ENCODE data around the gene TDP2. TPM values are rescaled to one million over a fixed set of nuclear protein-coding genes. Genes with fewer than 3 reads are reported as not detected.

The TDP2 gene
- polyA plus RNA-seq, 1 donor from 2014 or later, result 49.0 TPM

DNA sequence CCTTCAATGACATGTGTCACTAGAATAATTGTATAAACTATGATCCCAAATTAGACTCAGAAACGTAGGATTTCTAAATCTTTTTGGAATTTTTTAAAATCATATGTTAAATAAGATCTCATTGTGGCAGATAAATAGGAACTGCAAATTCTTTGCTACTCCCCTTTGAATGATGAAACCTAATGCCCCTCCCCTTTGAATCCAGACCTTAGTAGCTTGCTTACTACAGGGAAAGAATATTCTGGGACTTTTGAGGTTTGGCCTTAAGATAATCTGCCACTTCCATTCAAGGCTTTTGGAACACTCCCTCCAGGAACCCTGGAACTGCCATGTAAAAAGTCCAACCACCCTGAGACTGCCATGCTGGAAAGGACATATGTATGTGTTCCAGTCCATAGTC lies 7.1 kb downstream of the TDP2 start:
- no peaks in the 10 kb centered on the region for H3K9me3 ChIP-seq (ENCODE audit: low read length)
- TF ChIP-seq RAD21 (conservative IDR thresholded peaks at IDR 0.05) (no peak), MXI1 (conservative IDR thresholded peaks at IDR 0.05; ENCODE audit: poor library complexity, severe bottlenecking) (no peak), EP300 (conservative IDR thresholded peaks at IDR 0.05; ENCODE audit: poor library complexity, severe bottlenecking) (no peak), SMC3 (conservative IDR thresholded peaks at IDR 0.05; ENCODE audit: poor library complexity) (no peak), TAF1 (IDR thresholded peaks at IDR 0.05; ENCODE audit: low read depth) (no peak), EZH2 (IDR thresholded peaks at IDR 0.05; ENCODE audit: borderline replicate concordance, insufficient read depth, low read length, poor library complexity, severe bottlenecking) (no peak), POLR2AphosphoS5 (IDR thresholded peaks at IDR 0.05) (no peak)
- TF ChIP-seq, protein P1, sequence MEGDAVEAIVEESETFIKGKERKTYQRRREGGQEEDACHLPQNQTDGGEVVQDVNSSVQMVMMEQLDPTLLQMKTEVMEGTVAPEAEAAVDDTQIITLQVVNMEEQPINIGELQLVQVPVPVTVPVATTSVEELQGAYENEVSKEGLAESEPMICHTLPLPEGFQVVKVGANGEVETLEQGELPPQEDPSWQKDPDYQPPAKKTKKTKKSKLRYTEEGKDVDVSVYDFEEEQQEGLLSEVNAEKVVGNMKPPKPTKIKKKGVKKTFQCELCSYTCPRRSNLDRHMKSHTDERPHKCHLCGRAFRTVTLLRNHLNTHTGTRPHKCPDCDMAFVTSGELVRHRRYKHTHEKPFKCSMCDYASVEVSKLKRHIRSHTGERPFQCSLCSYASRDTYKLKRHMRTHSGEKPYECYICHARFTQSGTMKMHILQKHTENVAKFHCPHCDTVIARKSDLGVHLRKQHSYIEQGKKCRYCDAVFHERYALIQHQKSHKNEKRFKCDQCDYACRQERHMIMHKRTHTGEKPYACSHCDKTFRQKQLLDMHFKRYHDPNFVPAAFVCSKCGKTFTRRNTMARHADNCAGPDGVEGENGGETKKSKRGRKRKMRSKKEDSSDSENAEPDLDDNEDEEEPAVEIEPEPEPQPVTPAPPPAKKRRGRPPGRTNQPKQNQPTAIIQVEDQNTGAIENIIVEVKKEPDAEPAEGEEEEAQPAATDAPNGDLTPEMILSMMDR (IDR thresholded peaks at IDR 0.05; ENCODE audit: poor library complexity, severe bottlenecking), result no peak
- TF ChIP-seq, protein P2, sequence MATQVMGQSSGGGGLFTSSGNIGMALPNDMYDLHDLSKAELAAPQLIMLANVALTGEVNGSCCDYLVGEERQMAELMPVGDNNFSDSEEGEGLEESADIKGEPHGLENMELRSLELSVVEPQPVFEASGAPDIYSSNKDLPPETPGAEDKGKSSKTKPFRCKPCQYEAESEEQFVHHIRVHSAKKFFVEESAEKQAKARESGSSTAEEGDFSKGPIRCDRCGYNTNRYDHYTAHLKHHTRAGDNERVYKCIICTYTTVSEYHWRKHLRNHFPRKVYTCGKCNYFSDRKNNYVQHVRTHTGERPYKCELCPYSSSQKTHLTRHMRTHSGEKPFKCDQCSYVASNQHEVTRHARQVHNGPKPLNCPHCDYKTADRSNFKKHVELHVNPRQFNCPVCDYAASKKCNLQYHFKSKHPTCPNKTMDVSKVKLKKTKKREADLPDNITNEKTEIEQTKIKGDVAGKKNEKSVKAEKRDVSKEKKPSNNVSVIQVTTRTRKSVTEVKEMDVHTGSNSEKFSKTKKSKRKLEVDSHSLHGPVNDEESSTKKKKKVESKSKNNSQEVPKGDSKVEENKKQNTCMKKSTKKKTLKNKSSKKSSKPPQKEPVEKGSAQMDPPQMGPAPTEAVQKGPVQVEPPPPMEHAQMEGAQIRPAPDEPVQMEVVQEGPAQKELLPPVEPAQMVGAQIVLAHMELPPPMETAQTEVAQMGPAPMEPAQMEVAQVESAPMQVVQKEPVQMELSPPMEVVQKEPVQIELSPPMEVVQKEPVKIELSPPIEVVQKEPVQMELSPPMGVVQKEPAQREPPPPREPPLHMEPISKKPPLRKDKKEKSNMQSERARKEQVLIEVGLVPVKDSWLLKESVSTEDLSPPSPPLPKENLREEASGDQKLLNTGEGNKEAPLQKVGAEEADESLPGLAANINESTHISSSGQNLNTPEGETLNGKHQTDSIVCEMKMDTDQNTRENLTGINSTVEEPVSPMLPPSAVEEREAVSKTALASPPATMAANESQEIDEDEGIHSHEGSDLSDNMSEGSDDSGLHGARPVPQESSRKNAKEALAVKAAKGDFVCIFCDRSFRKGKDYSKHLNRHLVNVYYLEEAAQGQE (IDR thresholded peaks at IDR 0.05; ENCODE audit: borderline replicate concordance), result no peak
- no peaks in the 10 kb centered on the region for H4K20me1 ChIP-seq (ENCODE audit: insufficient read depth)
- peaks cover 26% of the 10 kb centered on the region for H3K79me2 ChIP-seq (replicated peaks; ENCODE audit: insufficient read depth, low read length)
- no peaks in the 10 kb centered on the region for H3F3A ChIP-seq (ENCODE audit: insufficient read depth, low read length, poor library complexity, severe bottlenecking)
- H2AFZ ChIP-seq (ENCODE audit: low read depth, low read length), result no peak overlapping the region
- no peak overlapping the region for H3K4me2 ChIP-seq (ENCODE audit: low read length)
- no peak overlapping the region for H3K27ac ChIP-seq (ENCODE audit: low read length)
- no peaks in the 10 kb centered on the region for H3K9me2 ChIP-seq (ENCODE audit: insufficient read depth, low read length)
- no peak overlapping the region for H3K9ac ChIP-seq (ENCODE audit: low read length)
- no peaks in the 10 kb centered on the region for H3K27me3 ChIP-seq (ENCODE audit: insufficient read depth, low read depth, low read length)
- no peak overlapping the region for H3K4me3 ChIP-seq (ENCODE audit: low read length)
- H3K36me3 ChIP-seq (ENCODE audit: insufficient read depth, low read length), result peaks cover 9% of the 10 kb centered on the region

DNA sequence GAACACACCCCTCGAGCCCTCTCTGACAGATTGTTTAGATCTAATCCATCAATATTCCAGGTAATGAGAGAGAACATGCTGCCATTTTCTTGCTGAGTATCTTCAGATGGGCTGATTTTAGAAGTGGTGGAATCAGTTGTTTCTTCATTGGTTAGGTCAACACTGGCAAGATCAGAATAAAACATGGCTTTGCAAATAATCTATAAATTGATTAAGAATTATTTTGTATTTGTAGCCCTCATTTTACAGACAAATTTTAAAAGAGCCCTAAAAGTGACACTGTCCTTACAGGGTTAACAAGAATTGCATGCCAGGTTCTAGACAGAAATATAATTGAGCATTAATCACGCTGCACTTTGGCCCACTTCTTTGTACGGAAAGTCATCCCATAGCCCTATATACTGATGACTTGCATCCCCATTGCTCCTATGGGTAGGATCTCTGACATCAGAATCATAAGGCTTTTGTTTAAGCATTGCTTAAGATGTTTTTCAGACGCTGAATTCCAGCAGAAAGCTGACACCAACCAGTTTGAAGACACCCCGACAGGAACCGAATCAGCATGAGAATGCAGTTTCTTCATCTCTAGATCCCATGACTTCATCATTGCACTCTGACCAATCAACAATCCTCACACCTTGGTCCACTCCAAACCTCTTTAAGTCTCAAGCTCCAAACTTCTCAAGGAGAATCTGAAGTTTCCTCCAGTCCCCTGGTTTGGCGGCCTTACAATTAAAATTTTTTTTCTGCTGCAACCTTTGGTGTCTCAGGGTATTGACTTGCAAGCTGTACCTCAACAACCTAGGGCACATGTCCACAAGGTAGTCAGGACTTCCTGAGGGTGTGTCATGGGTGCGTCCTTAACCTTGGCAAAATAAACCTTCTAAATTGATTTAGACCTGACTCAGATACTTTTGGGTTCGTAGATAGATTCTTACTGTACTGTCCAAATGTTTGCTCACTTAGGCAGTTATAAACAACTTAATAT lies 7.8 kb downstream of the TDP2 start:
- Histone ChIP-seq H3K79me2 (replicated peaks; ENCODE audit: insufficient read depth, low read length) (peaks cover 19% of the 10 kb centered on the region), H3F3A (ENCODE audit: insufficient read depth, low read length, poor library complexity, severe bottlenecking) (no peaks in the 10 kb centered on the region), H2AFZ (ENCODE audit: low read depth, low read length) (no peak overlapping the region), H4K20me1 (ENCODE audit: insufficient read depth) (no peaks in the 10 kb centered on the region), H3K36me3 (ENCODE audit: insufficient read depth, low read length) (peaks cover 11% of the 10 kb centered on the region), H3K9me3 (ENCODE audit: low read length) (no peaks in the 10 kb centered on the region), H3K4me2 (ENCODE audit: low read length) (no peak overlapping the region), H3K4me3 (ENCODE audit: low read length) (no peak overlapping the region), H3K9me2 (ENCODE audit: insufficient read depth, low read length) (no peaks in the 10 kb centered on the region), H3K27ac (ENCODE audit: low read length) (no peak overlapping the region), H3K9ac (ENCODE audit: low read length) (no peak overlapping the region), H3K27me3 (ENCODE audit: insufficient read depth, low read depth, low read length) (no peaks in the 10 kb centered on the region)
- TF ChIP-seq MXI1 (conservative IDR thresholded peaks at IDR 0.05; ENCODE audit: poor library complexity, severe bottlenecking) (no peak), TAF1 (IDR thresholded peaks at IDR 0.05; ENCODE audit: low read depth) (no peak), EP300 (conservative IDR thresholded peaks at IDR 0.05; ENCODE audit: poor library complexity, severe bottlenecking) (no peak), EZH2 (IDR thresholded peaks at IDR 0.05; ENCODE audit: borderline replicate concordance, insufficient read depth, low read length, poor library complexity, severe bottlenecking) (no peak), SMC3 (conservative IDR thresholded peaks at IDR 0.05; ENCODE audit: poor library complexity) (no peak), RAD21 (conservative IDR thresholded peaks at IDR 0.05) (no peak), POLR2AphosphoS5 (IDR thresholded peaks at IDR 0.05) (no peak)
- TF ChIP-seq, protein P1 (IDR thresholded peaks at IDR 0.05; ENCODE audit: poor library complexity, severe bottlenecking), result no peak
- TF ChIP-seq, protein P2 (IDR thresholded peaks at IDR 0.05; ENCODE audit: borderline replicate concordance), result no peak

All from neural cell (in vitro differentiated cells).